ENCODE measurements around the gene ESPNL. TPM values are rescaled to one million over a fixed set of nuclear protein-coding genes. Genes with fewer than 3 reads are reported as not detected.

ESPNL gene
- total RNA-seq, 2 experiments from 2014 or later = 0.05 to 0.15 TPM

GRCh38 chr2:238159661-238160205, 59.6 kb downstream of the ESPNL start:
- CTCF ChIA-PET = interaction anchor here (0.6 to 2.6 kb wide), 4 partner anchors 91 to 235 kb away, joined by 3 to 11 read pairs (median 3); no protein-coding TSS in a partner anchor
- H3K4me3 Mint-ChIP-seq = peak overlapping the region; percentile 62
- H3K27me3 Mint-ChIP-seq (ENCODE audit: low read depth) = peaks cover 22% of the 10 kb centered on the region
- H3K9me3 Mint-ChIP-seq = no peaks in the 10 kb centered on the region
- no peaks in the 10 kb centered on the region for H3K36me3 Mint-ChIP-seq (ENCODE audit: low read depth)
- DNase-seq = no peak
- no peak overlapping the region for H3K27ac Mint-ChIP-seq
- intact Hi-C loops (cut with micrococcal nuclease) = loop anchor here (1.0 to 5.0 kb wide), 3 partner anchors 83 to 301 kb away; partner anchors contain the start of genes HES6 and UBE2F
- H3K4me1 Mint-ChIP-seq (ENCODE audit: low read depth) = peaks cover 10% of the 10 kb centered on the region

DNA sequence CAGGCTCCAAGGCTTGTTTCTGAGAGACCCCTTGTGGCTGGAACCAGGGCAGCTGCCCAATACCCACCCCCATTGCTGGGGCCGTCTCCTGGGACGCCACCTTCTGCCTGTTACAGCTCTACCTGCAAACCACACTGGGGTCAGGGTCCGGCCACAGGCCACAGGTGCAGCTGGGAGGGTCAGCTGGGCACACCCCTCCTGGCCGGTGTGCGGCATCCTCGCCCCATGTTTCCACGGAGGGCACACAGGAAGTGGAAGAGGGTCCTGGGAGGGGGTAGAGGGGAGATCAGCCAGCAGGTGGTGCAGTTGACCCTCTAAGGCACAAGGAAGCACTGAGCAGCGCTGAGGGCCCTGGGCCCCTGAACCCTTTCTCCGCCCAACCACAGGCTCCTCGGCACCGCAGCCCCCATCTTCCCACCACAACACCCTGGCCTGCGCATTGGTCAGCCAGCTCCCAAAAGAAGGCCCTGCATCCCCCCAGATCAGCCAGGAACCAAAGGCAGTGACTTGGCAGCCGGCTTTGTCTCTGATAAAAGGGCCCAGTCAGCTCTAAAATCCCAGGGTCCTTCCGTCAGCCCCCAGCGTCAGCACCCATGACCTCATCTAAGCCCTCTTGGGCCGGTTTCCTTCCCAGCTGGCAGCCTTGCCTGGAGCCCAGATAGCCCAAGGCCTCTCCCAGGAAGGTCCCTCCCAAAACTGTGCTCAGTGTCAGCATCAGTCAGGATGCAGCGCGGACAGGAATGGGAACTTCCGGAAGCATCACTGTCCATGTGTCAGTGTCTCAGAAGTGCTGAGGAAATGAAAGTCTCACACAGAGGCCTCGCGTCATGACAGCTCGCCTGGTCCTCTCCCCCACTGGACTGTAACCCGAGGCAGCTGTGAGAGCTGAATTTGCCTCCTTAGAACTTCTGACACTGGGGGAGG, 60.3 kb downstream of the ESPNL start:
- no peak overlapping the region for H3K4me3 Mint-ChIP-seq
- CTCF ChIA-PET = interaction anchor here (0.6 to 2.6 kb wide), 3 partner anchors 91 to 187 kb away, joined by 3 to 11 read pairs (median 3); no protein-coding TSS in a partner anchor
- peak; percentile 22 for DNase-seq
- no peak overlapping the region for H3K27ac Mint-ChIP-seq
- intact Hi-C loops (cut with micrococcal nuclease) = loop anchor here (1.0 to 5.0 kb wide), 2 partner anchors 82 to 302 kb away; partner anchors contain the start of gene HES6
- H3K4me1 Mint-ChIP-seq (ENCODE audit: low read depth) = peaks cover 10% of the 10 kb centered on the region
- H3K9me3 Mint-ChIP-seq = no peaks in the 10 kb centered on the region
- no peaks in the 10 kb centered on the region for H3K36me3 Mint-ChIP-seq (ENCODE audit: low read depth)
- H3K27me3 Mint-ChIP-seq (ENCODE audit: low read depth) = peaks cover 27% of the 10 kb centered on the region

GRCh38 chr2:238161291-238162051, 61.3 kb downstream of the ESPNL start:
- intact Hi-C loops (cut with micrococcal nuclease) = loop anchor here (5.0 kb wide), 1 partner anchor 81 kb away; the partner anchor contains the start of gene HES6

GRCh38 chr2:238162251-238162845, 62.2 kb downstream of the ESPNL start:
- H3K27ac Mint-ChIP-seq = no peak overlapping the region
- H3K4me1 Mint-ChIP-seq (ENCODE audit: low read depth) = peaks cover 10% of the 10 kb centered on the region
- H3K27me3 Mint-ChIP-seq (ENCODE audit: low read depth) = peaks cover 27% of the 10 kb centered on the region
- no peaks in the 10 kb centered on the region for H3K36me3 Mint-ChIP-seq (ENCODE audit: low read depth)
- CTCF ChIA-PET = interaction anchor here (1.4 to 1.6 kb wide), 2 partner anchors 92 to 101 kb away, joined by 3 to 8 read pairs; no protein-coding TSS in a partner anchor
- intact Hi-C loops (cut with micrococcal nuclease) = loop anchor here (5.0 kb wide), 1 partner anchor 80 kb away; the partner anchor contains the start of gene HES6
- DNase-seq = no peak
- H3K9me3 Mint-ChIP-seq = no peaks in the 10 kb centered on the region
- no peak overlapping the region for H3K4me3 Mint-ChIP-seq

More at GRCh38 chr2:238161291-238162051, 61.3 kb downstream of the ESPNL start:
- H3K9me3 Mint-ChIP-seq = no peaks in the 10 kb centered on the region
- H3K4me3 Mint-ChIP-seq = no peak overlapping the region
- peaks cover 27% of the 10 kb centered on the region for H3K27me3 Mint-ChIP-seq (ENCODE audit: low read depth)
- peaks cover 10% of the 10 kb centered on the region for H3K4me1 Mint-ChIP-seq (ENCODE audit: low read depth)
- DNase-seq = no peak
- H3K36me3 Mint-ChIP-seq (ENCODE audit: low read depth) = no peaks in the 10 kb centered on the region
- H3K27ac Mint-ChIP-seq = no peak overlapping the region
- CTCF ChIA-PET = interaction anchor here (1.4 to 2.6 kb wide), 2 partner anchors 93 to 102 kb away, joined by 3 to 11 read pairs; no protein-coding TSS in a partner anchor

GRCh38 chr2:238162846-238163441, 62.8 kb downstream of the ESPNL start:
- intact Hi-C loops (cut with micrococcal nuclease) = loop anchor here (5.0 kb wide), 1 partner anchor 79 kb away; the partner anchor contains the start of gene HES6
- H3K27me3 Mint-ChIP-seq (ENCODE audit: low read depth) = peaks cover 27% of the 10 kb centered on the region
- no peak for DNase-seq
- no peaks in the 10 kb centered on the region for H3K9me3 Mint-ChIP-seq
- no peak overlapping the region for H3K27ac Mint-ChIP-seq
- H3K4me3 Mint-ChIP-seq = no peak overlapping the region
- CTCF ChIA-PET = interaction anchor here (1.6 kb wide), 1 partner anchor 101 kb away, joined by 8 read pairs; no protein-coding TSS in a partner anchor
- H3K36me3 Mint-ChIP-seq (ENCODE audit: low read depth) = no peaks in the 10 kb centered on the region
- H3K4me1 Mint-ChIP-seq (ENCODE audit: low read depth) = peaks cover 10% of the 10 kb centered on the region

- no peak for DNase-seq
- Mint-ChIP-seq H3K9me3 (no peaks in the 10 kb centered on the region), H3K4me3 (no peak overlapping the region), H3K36me3 (ENCODE audit: low read depth) (no peaks in the 10 kb centered on the region), H3K27me3 (ENCODE audit: low read depth) (peaks cover 27% of the 10 kb centered on the region), H3K4me1 (ENCODE audit: low read depth) (peaks cover 10% of the 10 kb centered on the region), H3K27ac (no peak overlapping the region)
- intact Hi-C loops (cut with micrococcal nuclease) = loop anchor here (5.0 kb wide), 1 partner anchor 79 kb away; the partner anchor contains the start of gene HES6
- CTCF ChIA-PET = interaction anchor here (1.6 kb wide), 1 partner anchor 100 kb away, joined by 8 read pairs; no protein-coding TSS in a partner anchor
Observed at GRCh38 chr2:238163481-238164198, 63.5 kb downstream of the ESPNL start.

- H3K9me3 Mint-ChIP-seq = no peaks in the 10 kb centered on the region
- peaks cover 2% of the 10 kb centered on the region for H3K36me3 Mint-ChIP-seq (ENCODE audit: low read depth)
- H3K27ac Mint-ChIP-seq = no peak overlapping the region
- intact Hi-C loops (cut with micrococcal nuclease) = loop anchor here (5.0 kb wide), 1 partner anchor 77 kb away; the partner anchor contains the start of gene HES6
- H3K4me3 Mint-ChIP-seq = no peak overlapping the region
- H3K4me1 Mint-ChIP-seq (ENCODE audit: low read depth) = peaks cover 5% of the 10 kb centered on the region
- DNase-seq = no peak
- peaks cover 19% of the 10 kb centered on the region for H3K27me3 Mint-ChIP-seq (ENCODE audit: low read depth)
- CTCF ChIA-PET = no interaction called here
Observed at GRCh38 chr2:238164906-238165287, 64.8 kb downstream of the ESPNL start.

- CTCF ChIA-PET = no interaction called here
- H3K4me3 Mint-ChIP-seq = no peak overlapping the region
- no peak overlapping the region for H3K27ac Mint-ChIP-seq
- H3K4me1 Mint-ChIP-seq (ENCODE audit: low read depth) = peaks cover 7% of the 10 kb centered on the region
- peaks cover 7% of the 10 kb centered on the region for H3K36me3 Mint-ChIP-seq (ENCODE audit: low read depth)
- no peak for DNase-seq
- intact Hi-C loops (cut with micrococcal nuclease) = no loop called here
- H3K27me3 Mint-ChIP-seq (ENCODE audit: low read depth) = peaks cover 17% of the 10 kb centered on the region
- H3K9me3 Mint-ChIP-seq = no peaks in the 10 kb centered on the region
Observed at GRCh38 chr2:238165288-238165921, 65.3 kb downstream of the ESPNL start.

DNA sequence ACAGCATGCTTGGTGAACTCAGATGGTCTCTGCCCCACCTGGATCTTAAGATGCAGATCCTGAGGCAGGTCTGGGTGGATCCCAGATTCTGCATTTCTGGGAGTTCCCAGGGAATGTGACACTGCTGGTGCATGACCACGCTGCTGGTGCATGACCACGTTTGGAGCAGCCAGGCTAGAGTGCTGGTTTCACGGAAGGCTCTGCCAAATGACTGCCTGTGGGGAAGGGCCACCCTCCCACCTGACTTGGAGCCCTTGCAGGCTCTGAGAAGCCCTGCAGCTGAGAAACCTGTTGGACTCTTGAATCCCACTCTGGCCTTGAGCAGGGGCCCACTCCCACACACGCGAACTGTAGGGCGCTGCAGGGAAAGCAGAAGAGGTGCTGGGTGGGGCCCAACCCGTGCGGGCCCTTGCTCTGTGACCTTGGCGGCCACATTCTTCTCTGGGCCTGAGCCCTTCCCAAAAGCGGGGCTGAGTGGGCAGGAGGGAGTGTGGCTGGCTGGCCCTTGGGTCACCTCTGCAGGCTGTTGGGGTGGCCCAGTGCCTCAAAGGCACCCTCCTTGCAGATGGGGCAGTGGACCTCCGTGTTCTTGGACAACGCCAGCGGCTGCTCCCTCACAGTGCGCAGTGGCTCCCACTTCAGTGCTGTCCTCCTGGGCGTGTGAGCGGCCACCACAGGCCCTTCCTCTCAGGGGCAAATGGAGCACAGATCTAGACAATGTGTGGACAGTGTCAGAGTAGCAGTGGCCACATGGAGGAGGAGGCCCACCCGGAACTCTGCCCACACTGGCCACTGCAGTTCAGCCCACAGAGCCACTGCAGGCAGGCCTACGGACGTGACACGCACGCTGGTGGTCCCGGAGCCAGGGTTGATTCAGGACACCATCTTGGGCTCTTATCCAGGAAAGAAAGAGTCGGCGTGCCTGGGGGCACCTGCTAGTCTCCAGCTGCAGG, 66.5 kb downstream of the ESPNL start:
- Mint-ChIP-seq H3K4me1 (ENCODE audit: low read depth) (peaks cover 7% of the 10 kb centered on the region), H3K4me3 (no peak overlapping the region), H3K36me3 (ENCODE audit: low read depth) (peaks cover 7% of the 10 kb centered on the region), H3K27me3 (ENCODE audit: low read depth) (peaks cover 14% of the 10 kb centered on the region), H3K27ac (no peak overlapping the region), H3K9me3 (no peaks in the 10 kb centered on the region)
- no peak for DNase-seq
- CTCF ChIA-PET = no interaction called here
- intact Hi-C loops (cut with micrococcal nuclease) = no loop called here

GRCh38 chr2:238167344-238167715, 67.2 kb downstream of the ESPNL start:
- peaks cover 7% of the 10 kb centered on the region for H3K4me1 Mint-ChIP-seq (ENCODE audit: low read depth)
- H3K9me3 Mint-ChIP-seq = no peaks in the 10 kb centered on the region
- peaks cover 13% of the 10 kb centered on the region for H3K27me3 Mint-ChIP-seq (ENCODE audit: low read depth)
- CTCF ChIA-PET = no interaction called here
- intact Hi-C loops (cut with micrococcal nuclease) = no loop called here
- H3K36me3 Mint-ChIP-seq (ENCODE audit: low read depth) = peaks cover 11% of the 10 kb centered on the region
- no peak overlapping the region for H3K27ac Mint-ChIP-seq
- no peak for DNase-seq
- no peak overlapping the region for H3K4me3 Mint-ChIP-seq
